GM18868 (cell line): ENCODE data around the gene DOK4.

Experiments used
- ATAC-seq: cut with Tn5 transposase; IDR thresholded peaks from one replicate; pipeline ENCODE4 v1.9.1; 2021; ENCODE audit warnings: mild to moderate bottlenecking, moderate library complexity; ENCODE audit not compliant: unreplicated experiment

DOK4 gene

DNA sequence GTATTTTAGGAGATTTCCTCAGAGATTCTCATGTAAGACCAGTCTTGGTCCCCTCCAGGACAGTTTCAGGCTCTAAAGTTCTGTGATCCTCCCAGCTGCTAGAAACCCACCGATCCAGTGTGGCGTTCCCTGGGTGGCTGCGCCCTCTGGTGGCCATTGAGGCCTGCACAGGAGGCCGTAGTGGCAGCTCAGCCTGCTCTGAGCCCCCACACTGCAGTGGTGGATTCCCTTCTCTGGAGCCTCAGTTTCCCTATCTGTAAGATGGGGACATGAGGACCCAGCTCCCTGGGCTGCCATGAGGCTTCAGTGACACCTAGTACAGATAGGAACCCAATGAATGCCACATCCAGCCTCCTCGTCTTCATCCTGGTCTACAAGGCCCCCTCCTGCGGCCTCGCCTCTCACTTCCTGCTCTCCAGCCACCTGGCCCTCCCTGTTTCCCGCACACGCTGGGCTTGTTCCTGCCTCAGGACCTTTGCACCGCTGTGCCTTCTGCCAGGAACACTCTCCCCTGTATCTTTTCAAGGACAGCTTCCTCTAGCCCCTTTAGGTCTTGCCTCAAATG is 33.6 kb upstream of the DOK4 start:
- ATAC-seq, result no peak

DNA sequence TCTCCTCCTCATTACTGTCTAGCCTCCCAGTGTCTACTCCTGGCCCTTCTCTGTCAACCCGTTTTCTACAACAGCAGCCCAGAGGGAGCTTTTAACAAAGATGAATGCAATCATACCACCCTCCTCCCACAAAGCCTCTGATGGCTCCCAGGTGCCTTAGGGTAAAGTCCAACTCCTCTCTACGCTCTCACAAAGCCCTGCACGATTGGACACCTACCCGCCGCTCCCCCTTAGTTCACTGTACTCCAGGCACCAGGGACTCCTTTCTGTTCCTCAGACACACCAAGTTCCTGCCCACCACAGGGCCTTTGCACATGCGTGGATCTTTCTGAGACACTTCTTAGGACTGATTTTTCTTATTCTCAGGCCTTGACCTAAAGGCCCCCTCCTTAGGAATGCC is 32.6 kb upstream of the DOK4 start:
- no peak for ATAC-seq

DNA sequence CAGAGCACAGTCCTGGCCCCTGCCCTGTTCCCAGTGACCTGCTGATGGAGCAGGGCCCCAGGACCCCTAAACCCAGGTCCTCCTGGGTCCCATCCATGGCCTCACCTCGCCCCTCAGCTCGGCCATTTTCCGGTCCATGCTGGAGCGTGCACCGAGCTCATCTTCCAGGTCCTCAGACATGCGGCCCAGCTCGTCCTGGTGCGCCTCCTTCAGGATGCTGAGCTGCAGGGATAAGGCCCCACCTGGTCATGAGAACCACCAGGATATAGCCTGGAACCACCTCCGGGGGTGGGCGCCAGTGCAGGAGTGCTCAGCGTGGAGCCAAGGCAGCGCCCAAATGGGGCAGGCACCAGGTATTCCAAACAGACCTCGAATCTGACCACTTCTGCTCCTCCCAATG is 32.2 kb upstream of the DOK4 start:
- no peak for ATAC-seq

DNA sequence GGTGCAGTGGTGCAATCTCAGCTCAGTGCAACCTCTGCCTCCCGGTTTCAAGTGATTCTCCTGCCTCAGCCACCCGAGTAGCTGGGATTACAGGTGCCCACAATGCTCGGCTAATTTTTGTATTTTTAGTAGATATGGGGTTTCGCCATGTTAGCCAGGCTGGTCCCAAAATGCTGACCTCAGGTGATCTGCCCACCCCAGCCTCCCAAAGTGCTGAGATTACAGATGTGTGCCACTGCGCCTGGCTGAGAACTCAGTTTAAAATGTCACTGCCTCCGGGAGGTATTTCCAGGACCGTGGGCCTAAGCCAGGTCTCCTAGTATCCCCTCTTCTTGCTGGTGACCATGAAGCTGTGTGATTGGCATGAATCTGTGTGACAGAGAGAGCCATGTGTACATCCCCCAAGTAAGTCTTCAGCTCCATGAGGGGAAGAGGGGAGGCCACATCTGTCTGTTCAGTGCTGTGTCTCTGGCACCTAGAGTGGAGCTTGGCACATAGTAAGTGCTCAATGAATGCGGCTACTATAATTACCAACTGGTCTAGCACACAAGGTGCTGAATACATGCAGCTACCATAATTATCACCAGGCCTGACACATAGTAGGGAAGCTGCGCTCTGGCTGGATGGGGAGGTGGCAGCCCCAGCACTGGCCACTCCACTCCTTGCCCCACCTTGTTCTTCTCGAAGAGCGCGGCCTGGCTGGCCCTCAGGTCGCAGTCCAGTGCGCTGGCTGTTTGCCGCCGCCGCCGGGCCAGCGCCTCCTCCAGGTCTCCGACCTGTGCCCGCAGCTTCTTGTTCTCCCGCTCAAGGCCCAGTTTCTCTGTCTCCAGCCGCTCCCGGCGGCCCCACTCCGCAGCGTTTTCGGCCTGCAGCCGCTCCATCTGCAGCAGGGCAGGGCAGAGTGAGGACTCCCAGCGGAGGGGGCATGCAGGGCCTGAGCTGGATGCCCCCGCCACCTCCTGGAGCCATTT is 31.4 kb upstream of the DOK4 start:
- no peak for ATAC-seq

DNA sequence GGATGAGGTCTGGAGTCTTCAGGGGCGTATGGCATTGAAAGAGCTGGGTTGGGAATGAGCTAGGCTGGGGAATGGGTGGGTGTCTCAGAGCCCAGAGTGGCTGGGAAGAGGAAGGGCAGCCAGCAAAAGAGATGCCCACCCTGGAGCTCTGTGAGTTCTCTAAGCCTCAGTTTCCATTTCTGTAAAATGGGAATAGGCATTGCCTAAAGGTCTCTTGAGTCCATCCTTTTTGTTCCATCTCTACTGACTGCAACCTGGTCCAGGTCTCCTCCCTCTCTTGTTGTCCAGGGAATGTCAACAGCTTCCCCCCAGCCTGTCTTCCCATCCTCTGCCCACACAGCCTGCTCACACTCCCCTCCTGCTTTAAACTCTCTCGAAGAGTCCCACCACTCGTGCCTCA is 30.5 kb upstream of the DOK4 start:
- no peak for ATAC-seq

DNA sequence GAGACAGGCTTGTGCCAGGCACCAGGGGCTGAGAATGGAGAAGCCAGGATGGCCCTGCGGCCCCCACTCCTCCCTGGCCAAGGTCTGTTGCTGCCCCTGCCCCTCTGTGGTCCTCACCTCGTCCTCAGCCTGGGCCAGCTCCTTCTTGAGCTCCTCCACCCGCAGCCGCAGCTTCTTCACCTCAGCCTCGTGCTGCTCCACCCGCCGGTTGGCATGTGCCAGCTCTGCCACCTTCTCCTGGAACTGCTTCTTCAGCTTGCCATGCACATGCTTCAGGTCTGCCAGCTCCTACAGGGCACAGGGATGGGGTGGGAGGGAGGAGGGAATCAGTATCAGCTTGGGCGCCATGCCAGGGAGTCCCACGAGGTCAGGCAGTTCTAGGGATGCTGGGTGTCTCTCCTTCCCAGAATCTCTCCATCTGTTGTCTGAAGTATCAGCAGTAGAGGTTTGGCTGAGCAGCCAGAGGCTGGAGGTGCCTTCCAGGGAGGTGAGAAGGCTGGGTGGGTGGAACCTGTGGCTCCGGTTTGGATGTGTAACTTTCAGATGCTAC is 30.0 kb upstream of the DOK4 start:
- ATAC-seq, result no peak

DNA sequence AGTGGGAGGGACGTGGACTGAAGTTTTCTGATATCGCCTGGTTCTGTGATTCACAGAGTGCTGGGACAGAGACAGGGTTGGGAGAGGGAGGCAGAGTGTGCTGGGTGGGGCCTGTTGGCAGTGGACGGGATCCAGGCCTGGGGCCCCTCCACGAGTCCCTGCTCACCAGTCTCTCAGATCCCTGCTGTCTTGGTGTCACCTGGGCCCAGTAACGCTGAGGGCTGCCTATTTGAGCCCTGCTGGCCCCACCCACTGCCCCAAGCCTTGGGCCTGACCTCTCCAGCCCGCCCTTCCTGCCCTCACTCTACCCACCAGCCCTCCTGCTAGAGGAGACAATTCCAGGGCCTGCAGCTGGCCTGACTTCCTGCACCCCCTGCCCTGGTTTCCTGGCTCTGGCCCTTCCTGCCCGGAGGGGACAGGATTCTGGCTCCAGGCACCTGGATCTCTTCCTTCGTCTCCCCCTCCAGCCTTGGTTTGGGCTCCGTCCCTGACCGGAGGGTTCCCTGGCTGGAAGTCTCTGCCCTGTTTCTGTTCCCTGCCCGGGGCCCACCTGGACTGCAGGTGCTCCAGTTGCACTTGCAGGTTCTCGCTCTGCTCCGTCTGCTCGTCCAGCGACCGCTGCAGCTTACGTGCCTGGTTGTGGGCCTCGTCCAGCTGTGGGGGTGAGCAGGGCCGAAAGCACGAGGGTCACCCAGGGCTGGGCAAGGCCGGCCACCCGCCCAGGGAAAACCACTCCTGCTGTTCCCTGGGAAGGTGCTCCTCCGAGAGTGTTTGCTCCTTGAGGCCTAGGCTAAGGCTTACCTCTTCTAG is 28.7 kb upstream of the DOK4 start:
- ATAC-seq, result no peak

DNA sequence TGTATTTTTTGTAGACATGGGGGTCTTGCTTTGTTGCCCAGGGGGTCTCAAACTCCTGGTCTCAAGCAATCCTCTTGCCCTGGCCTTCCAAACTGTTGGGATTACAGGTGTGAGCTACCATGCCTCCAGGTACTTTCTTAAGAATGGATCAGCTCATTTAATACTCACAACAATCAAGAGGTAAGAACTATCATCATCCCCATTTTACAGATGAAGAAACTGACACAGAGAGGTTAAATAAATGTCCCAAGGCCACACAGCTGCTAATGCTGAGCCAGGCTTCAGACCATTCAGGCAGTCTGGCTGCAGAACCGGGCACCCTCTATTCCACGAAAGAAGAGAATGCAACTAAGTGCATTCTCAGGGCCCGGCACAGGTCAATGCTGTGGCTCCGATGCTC is 28.1 kb upstream of the DOK4 start:
- ATAC-seq, result no peak

DNA sequence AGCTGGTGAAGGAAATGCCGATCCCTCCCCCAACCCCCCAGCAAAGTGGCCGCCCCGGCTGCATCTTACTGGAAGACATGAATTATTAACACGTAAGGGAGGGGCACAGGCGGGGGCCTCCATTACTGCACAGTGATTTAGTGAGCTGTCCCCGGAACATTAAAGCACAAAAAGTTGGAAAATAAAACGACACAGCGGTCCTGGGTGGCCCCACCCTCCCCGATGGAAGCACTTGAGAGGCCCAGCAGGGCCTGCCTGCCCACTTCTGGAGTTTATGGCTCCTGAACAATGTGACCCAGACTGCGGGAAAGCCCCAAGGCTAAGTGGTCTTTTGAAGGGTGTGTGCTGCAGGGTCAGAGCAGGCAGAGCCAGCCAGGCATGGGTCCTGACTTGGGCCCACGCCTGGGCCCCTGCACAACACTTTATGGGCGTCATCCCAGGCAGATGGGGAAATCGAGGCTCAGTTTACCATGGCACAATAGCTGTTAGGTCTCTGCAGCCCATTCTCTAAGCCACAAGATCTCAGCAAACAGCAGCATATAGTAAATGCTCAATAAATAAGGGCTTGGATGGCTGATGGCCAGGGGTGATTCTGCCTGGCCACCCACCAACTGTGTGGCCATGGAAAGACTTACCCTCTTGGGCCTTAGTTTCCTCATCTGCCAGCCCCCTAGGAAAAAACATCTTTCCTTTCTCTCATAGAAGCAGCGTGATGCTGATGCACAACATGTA is 27.2 kb upstream of the DOK4 start:
- ATAC-seq, result no peak

DNA sequence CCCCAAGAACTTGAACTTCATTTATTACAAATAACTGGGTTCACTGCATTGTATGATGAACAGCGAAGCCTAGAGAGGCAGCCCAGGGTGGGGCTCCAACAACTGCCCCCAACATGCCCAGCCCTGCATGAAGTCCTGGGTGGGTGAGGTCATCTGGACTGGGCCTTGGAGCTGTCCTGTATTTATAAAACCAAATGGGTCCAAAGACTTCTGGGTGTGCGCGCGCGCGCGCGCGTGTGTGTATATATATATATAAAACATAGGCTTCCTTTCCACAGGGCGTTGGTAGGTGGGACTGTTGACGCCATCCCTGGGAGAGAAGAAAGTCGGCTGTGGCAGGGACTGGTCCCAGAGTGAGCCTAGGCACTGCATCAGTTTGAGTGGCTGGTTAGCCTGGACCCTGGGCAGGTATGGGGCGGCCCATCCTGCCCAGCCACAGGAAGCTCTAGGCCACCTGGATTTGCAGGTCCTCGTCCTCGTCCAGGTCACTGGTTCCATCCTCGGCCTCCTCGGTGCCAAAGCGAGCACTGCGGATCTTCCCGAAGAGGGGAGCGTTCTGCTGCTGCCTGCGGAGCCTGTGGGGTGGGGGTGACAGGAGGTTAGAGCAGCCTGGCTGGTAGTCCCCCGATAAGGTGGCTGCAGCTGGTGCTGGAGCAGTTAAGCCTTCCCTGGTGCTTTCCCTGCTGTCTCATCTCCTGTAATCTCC is 26.2 kb upstream of the DOK4 start:
- ATAC-seq, result no peak

DNA sequence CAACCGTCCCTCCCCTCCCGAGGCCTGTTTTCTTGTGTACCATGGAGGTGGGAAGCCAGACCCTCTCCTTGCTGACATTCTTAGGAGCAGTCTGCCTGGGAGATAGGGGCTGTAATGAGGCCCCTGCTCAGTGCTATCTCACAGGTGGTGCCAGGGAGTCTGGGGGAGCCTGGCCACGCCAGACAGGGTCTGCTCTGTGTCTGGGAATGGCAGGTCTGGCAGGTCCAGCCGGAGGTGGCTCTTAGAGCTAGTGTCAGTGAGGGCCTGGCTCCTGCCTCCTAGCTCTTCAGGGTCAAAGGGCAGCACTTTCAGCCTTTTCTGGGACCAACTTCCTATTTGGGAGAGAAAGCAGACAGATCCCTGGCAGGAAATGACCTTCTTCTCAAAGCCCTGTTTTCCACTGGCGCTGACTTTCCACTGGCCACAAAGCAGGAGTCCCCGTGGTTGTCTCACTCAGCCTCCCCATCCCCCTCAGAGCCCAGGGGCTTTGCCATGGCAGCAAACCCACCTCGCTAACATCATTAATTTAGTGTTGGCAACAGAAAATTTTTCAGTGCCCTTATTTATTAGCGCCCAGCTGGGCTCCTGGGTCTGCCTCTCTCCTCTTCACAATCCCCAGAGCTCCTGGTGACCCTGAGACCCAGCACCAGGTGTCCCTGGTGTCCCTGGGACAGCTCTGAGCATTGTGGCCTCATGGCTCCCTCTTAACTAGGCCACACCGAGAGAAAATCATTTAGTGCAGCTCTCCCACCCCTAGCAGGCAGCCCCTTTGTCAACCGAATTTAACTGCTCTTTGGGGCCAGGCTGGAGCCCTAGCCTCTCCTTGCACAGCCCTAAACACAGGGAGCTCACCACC is 24.0 kb upstream of the DOK4 start:
- no peak for ATAC-seq

DNA sequence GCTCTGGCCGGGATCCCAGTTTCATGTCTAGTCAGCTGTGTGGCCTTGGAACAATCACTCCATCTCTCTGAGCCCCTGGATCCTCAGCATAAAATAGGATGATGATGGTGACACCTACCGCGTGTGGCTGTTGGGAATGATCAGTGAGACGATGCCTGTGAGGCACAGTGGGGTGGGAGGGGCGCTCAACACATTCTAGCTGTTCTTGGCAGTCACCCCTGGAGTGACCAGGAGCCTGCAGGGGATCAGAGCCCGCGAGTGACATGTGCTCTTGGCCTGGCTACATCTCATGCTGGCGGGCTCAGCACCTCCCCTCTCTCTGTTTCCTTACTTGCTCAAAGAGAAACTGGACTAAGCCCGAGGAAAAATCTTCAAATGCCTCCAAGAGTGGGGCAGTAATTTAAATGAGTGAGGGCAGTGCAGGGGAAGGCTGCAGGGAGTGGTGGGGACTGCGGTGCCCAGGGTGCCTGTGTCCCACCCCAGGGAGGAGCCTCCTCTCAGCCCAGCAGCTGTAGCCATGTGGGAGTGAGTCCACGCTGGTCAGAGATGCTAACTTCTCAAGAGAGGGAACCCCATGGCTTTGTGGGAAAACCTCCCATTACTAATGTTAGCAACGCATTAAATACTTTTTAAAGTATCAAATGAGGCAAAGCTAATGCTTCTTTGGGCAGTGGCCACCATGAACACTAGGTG is 23.1 kb upstream of the DOK4 start:
- ATAC-seq, result no peak

DNA sequence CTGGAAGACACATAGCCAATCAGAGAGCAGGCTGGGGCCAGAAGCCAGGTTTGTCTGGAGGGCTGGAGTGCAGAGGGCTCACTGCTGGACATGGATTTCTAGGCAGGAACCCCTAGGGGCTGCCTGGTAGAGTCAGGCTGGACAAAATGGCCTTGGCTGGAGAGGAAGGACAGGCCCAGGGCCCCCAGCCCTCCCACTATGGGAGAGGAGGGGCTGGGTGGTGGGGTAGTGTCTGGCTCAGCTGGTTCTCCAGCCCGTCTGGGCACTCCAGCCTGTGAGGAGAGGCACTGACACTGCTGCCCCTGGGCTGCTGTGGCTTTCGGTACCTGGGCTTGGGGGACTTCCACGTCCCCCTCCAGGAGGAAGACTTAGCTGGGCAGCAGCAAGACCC is 21.7 kb upstream of the DOK4 start:
- ATAC-seq, result no peak

DNA sequence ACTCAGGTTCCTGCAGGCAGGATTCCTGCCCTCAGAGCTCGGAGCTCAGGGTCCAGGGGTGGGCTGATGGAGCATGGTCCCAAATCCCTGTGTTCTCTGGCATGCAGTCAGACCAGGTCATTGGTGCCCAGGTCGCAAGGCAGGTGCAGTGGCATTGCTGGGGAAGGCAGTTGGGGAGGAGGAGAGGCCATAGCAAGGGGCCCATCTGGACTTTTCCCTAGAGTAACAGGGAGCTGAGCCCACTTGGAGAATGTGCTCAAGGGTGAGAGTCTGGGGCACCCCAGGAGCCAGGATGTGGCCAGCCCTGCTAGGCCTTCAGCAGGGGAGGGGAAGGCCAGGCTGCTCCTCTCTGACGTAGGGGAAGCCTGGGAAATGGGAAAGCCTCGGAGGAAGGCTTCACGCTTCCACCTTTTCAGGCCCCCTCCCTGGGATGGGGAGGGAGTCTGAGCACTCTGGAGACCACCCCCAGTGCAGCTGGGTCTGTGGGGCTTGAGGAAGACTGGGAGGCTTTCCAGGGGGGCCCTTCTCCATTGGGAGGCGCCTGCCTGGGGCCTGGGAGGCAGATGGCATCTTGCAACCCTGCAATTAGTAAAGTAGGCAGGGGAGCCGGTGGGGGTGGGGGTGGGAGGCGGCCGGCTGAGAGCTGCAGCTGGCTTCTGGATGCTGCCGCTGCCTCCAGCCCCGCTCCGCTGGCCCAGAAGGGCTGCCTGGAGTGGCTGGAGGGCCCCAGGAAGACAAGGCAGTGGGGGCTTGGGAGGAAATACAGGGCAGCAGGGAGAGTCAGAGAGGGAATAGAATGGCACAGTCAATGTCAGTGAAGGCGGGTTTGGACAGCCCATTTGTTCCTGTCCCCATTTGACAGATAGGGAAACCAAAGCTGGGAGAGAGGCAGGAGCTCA is 21.1 kb upstream of the DOK4 start:
- ATAC-seq, result no peak

DNA sequence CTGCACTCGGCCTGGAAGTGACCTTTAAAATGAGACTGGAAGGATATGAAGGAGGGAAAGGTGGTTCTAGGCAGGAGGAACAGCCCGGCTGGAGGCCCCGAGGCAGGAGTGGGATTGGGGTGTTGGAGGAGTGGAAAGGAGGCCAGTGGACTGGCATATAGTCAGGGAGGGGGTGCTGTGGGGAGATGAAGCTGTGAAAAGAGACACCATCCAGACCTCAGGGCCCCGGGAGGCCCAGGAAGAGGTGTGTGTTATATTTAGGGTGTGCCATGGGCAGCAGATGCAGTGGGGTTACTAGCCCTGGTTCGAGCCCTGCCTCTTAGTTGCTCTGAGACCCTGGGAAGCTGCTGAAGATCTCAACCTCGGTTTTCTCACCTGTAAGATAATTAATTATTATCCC is 18.9 kb upstream of the DOK4 start:
- no peak for ATAC-seq

DNA sequence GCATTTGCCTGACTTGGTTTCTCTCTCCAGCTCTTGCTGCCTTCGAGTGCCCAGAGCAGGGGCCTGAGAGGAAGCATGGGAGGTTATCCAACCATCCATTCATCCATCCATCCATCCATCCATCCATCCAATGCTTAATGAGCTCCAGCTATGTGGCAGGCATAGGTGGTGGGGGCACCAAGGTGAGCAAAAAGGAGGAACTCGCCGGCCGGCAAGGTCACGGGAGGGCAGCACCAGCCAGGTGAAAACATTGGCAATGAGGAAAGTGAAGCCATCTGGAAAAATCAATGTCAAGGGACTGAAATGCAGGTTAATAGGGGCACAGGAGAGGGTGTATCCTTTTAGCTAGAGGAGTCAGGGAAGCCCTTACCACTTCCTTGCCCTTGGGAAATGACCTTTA is 18.2 kb upstream of the DOK4 start:
- ATAC-seq, result no peak

DNA sequence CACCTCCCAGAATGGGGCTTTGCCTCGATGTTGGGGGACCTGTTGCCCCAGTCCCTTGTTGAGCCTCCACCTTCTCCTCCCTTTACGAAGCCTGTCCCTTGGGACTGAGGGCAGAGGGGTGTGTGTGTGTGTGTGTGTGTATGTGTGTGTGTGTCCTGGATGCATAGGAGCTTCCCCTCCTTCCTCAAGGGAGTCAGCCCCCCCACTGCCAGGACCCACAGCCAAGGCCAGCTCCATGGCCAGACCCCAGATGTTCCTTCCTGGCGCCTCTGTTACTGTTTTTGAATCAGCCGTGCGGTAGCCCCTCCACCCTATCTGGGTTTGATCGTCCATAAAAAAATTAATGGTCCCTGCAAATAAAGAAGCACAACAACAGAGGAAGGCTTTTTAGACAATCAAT is 17.7 kb upstream of the DOK4 start:
- ATAC-seq, result no peak

DNA sequence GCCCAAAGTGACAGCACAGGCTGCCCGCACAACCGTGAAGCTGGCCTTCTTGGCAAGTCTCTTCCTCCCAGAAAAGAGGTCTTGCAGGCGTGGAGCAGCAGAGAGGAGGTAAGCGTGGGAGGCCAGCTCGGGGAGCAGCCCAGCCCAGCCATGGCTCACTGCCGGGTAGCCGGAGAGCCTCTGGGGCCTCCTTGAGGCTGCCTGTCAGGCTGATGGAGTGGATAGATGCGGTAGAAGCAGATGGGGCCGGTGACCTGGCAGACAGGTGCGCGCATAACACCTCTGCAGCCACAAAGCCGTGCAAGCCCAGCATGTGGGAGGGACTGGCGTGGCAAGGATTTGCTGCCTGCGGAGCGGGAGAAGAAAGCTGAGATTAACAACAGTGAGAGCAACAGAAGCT is 17.1 kb upstream of the DOK4 start:
- no peak for ATAC-seq
